WTC11 (cell line): Measurements from ENCODE around the gene LRRC28. TPM values are rescaled to one million over a fixed set of nuclear protein-coding genes. Genes with fewer than 3 reads are reported as not detected.

Experiments used
- ATAC-seq: fragments of 200-7000 bp; cut with Tn5 transposase; 2 replicates; pipeline ENCODE4 v1.10.0; 2021; ENCODE audit warnings: mild to moderate bottlenecking, moderate library complexity
- CTCF ChIA-PET: fragments of 300-600 bp; sonication (Branson Sonifier 250); formaldehyde crosslinking; loops from one replicate; lab custom pipeline; 2021; ENCODE audit warnings: antibody characterized with exemption; lab: Charles Lee
- POLR2A ChIA-PET: fragments of 350-600 bp; sonication (Branson Sonifier 250); formaldehyde crosslinking; loops from one replicate; lab custom pipeline; 2021; ENCODE audit warnings: antibody characterized with exemption; lab: Charles Lee
- DNase-seq: peaks from one replicate; pipeline ENCODE4 v3.0.0; 2021; ENCODE audit warnings: low spot score
- H3K27ac Mint-ChIP-seq: 2 replicates; pipeline ENCODE4 v1.8.0; 2021; ENCODE audit warnings: mixed read lengths
- H3K27me3 Mint-ChIP-seq: 2 replicates; pipeline ENCODE4 v1.8.0; 2021; ENCODE audit warnings: low read depth, mild to moderate bottlenecking, moderate library complexity, mixed read lengths
- H3K36me3 Mint-ChIP-seq: 2 replicates; pipeline ENCODE4 v1.8.0; 2021; ENCODE audit warnings: mixed read lengths
- H3K4me1 Mint-ChIP-seq: 2 replicates; pipeline ENCODE4 v1.8.0; 2022; ENCODE audit warnings: mixed read lengths
- H3K4me3 Mint-ChIP-seq: 2 replicates; pipeline ENCODE4 v1.8.0; 2021; ENCODE audit warnings: mild to moderate bottlenecking, moderate library complexity, mixed read lengths
- H3K9me3 Mint-ChIP-seq: 2 replicates; pipeline ENCODE4 v1.8.0; 2021; ENCODE audit warnings: mixed read lengths
- CREB1 ChIP-seq: sonication (generic); formaldehyde crosslinking; IDR thresholded peaks from 2 replicates; pipeline ENCODE4 v1.8.0; 2023; ENCODE audit warnings: mild to moderate bottlenecking, missing genetic modification reagents
- EMX1 ChIP-seq: fragments of 250-450 bp; sonication (Bioruptor Pico); IDR thresholded peaks from 2 replicates; pipeline ENCODE4 v1.8.0; 2021; ENCODE audit warnings: mild to moderate bottlenecking
- FOXK1 ChIP-seq: sonication (generic); formaldehyde crosslinking; IDR thresholded peaks from 2 replicates; pipeline ENCODE4 v1.8.0; 2022; ENCODE audit warnings: mild to moderate bottlenecking, moderate library complexity, missing genetic modification reagents
- IRF2 ChIP-seq: sonication (generic); formaldehyde crosslinking; IDR thresholded peaks from 2 replicates; pipeline ENCODE4 v1.8.0; 2022; ENCODE audit warnings: low read depth, missing genetic modification reagents, borderline replicate concordance
- KAT7 ChIP-seq: sonication (generic); formaldehyde crosslinking; IDR thresholded peaks from 2 replicates; pipeline ENCODE4 v1.8.1; 2023; ENCODE audit warnings: missing genetic modification reagents, mild to moderate bottlenecking, borderline replicate concordance
- MXD4 ChIP-seq: fragments of 250-450 bp; sonication (Bioruptor Pico); IDR thresholded peaks from 2 replicates; pipeline ENCODE4 v1.8.0; 2021; ENCODE audit warnings: mild to moderate bottlenecking, moderate library complexity, borderline replicate concordance
- MYBL2 ChIP-seq: sonication (generic); formaldehyde crosslinking; IDR thresholded peaks from 2 replicates; pipeline ENCODE4 v1.8.1; 2023; ENCODE audit warnings: mild to moderate bottlenecking, moderate library complexity, missing genetic modification reagents
- NFATC4 ChIP-seq: fragments of 250-450 bp; sonication (Bioruptor Pico); IDR thresholded peaks from 2 replicates; pipeline ENCODE4 v1.9.0; 2021; ENCODE audit warnings: mild to moderate bottlenecking
- NFYB ChIP-seq: sonication (generic); formaldehyde crosslinking; conservative IDR thresholded peaks from 2 replicates; pipeline ENCODE4 v1.8.0; 2022; ENCODE audit warnings: low read depth, missing genetic modification reagents
- NR1H2 ChIP-seq: sonication (generic); formaldehyde crosslinking; IDR thresholded peaks from 2 replicates; pipeline ENCODE4 v1.9.0; 2021; ENCODE audit warnings: mild to moderate bottlenecking, moderate library complexity, missing genetic modification reagents
- OVOL2 ChIP-seq: fragments of 250-450 bp; sonication (Bioruptor Pico); IDR thresholded peaks from 2 replicates; pipeline ENCODE4 v1.9.0; 2021; ENCODE audit warnings: mild to moderate bottlenecking, borderline replicate concordance
- PRRX2 ChIP-seq: fragments of 250-450 bp; sonication (Bioruptor Pico); IDR thresholded peaks from 2 replicates; pipeline ENCODE4 v1.8.0; 2021; ENCODE audit warnings: mild to moderate bottlenecking
- SP1 ChIP-seq: sonication (generic); formaldehyde crosslinking; conservative IDR thresholded peaks from 2 replicates; pipeline ENCODE4 v1.8.1; 2022; ENCODE audit warnings: missing genetic modification reagents
- total RNA-seq: library from RNA; stranded (reverse); gene quantifications from 3 replicates; pipeline ENCODE4 v1.2.3, GENCODE V29; 2021
- TF ChIP-seq, protein P1 (sequence below): fragments of 200-600 bp; IDR thresholded peaks from 2 replicates; pipeline ENCODE4 v1.8.0; 2022; ENCODE audit warnings: antibody characterized with exemption
- TF ChIP-seq, protein P2 (sequence below): sonication (generic); formaldehyde crosslinking; IDR thresholded peaks from 2 replicates; pipeline ENCODE4 v1.8.1; 2023; ENCODE audit warnings: mild to moderate bottlenecking, missing genetic modification reagents, borderline replicate concordance
- TF ChIP-seq, protein P3 (sequence below): sonication (generic); formaldehyde crosslinking; IDR thresholded peaks from 2 replicates; pipeline ENCODE4 v1.8.0; 2022; ENCODE audit warnings: missing genetic modification reagents
- TF ChIP-seq, protein P4 (sequence below): sonication (generic); formaldehyde crosslinking; IDR thresholded peaks from 2 replicates; pipeline ENCODE4 v1.8.1; 2022; ENCODE audit warnings: mild to moderate bottlenecking, missing genetic modification reagents, moderate library complexity, borderline replicate concordance

LRRC28 gene
- total RNA-seq, 1 experiment from 2014 or later: 18.4 TPM

DNA sequence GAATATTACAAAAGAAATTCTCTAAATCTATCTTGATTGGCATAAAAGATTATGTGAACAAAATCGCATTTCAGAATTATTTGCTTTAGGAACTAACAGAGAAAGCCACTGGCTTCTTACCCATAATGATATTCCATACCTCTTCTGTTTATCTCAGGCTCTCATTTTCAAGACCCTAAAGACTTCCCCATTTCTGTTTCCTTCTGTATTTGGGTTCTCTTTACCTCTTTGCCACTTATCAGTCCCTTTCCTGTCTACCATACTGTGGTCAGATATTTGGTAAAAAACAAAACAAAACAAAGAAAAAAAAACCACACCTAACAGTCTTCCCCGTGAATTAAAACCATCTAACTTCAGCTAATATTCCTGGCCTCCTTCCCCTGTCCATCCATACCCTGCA lies 108.5 kb downstream of the LRRC28 start:
- DNase-seq: no peak
- H3K9me3 Mint-ChIP-seq: no peaks in the 10 kb centered on the region
- H3K4me3 Mint-ChIP-seq: no peak overlapping the region
- CTCF ChIA-PET: interaction anchor here (0.6 to 1.8 kb wide), 2 partner anchors 43 to 50 kb away, joined by 3 to 6 read pairs; no protein-coding TSS in a partner anchor
- POLR2A ChIA-PET: no interaction called here
- no peaks in the 10 kb centered on the region for H3K36me3 Mint-ChIP-seq
- H3K4me1 Mint-ChIP-seq: no peaks in the 10 kb centered on the region
- no peaks in the 10 kb centered on the region for H3K27me3 Mint-ChIP-seq
- TF ChIP-seq, protein P1, sequence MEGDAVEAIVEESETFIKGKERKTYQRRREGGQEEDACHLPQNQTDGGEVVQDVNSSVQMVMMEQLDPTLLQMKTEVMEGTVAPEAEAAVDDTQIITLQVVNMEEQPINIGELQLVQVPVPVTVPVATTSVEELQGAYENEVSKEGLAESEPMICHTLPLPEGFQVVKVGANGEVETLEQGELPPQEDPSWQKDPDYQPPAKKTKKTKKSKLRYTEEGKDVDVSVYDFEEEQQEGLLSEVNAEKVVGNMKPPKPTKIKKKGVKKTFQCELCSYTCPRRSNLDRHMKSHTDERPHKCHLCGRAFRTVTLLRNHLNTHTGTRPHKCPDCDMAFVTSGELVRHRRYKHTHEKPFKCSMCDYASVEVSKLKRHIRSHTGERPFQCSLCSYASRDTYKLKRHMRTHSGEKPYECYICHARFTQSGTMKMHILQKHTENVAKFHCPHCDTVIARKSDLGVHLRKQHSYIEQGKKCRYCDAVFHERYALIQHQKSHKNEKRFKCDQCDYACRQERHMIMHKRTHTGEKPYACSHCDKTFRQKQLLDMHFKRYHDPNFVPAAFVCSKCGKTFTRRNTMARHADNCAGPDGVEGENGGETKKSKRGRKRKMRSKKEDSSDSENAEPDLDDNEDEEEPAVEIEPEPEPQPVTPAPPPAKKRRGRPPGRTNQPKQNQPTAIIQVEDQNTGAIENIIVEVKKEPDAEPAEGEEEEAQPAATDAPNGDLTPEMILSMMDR: no peak
- TF ChIP-seq SP1 (CRISPR knock-in tag): no peak
- TF ChIP-seq NFYB (CRISPR knock-in tag): no peak
- TF ChIP-seq NR1H2 (CRISPR knock-in tag): no peak
- TF ChIP-seq FOXK1: no peak
- TF ChIP-seq NFATC4 (CRISPR knock-in tag): no peak
- TF ChIP-seq MXD4 (CRISPR knock-in tag): no peak
- TF ChIP-seq PRRX2 (CRISPR knock-in tag): no peak
- TF ChIP-seq OVOL2 (CRISPR knock-in tag): no peak
- TF ChIP-seq IRF2 (CRISPR knock-in tag): no peak
- TF ChIP-seq KAT7 (CRISPR knock-in tag): no peak
- TF ChIP-seq, protein P2, sequence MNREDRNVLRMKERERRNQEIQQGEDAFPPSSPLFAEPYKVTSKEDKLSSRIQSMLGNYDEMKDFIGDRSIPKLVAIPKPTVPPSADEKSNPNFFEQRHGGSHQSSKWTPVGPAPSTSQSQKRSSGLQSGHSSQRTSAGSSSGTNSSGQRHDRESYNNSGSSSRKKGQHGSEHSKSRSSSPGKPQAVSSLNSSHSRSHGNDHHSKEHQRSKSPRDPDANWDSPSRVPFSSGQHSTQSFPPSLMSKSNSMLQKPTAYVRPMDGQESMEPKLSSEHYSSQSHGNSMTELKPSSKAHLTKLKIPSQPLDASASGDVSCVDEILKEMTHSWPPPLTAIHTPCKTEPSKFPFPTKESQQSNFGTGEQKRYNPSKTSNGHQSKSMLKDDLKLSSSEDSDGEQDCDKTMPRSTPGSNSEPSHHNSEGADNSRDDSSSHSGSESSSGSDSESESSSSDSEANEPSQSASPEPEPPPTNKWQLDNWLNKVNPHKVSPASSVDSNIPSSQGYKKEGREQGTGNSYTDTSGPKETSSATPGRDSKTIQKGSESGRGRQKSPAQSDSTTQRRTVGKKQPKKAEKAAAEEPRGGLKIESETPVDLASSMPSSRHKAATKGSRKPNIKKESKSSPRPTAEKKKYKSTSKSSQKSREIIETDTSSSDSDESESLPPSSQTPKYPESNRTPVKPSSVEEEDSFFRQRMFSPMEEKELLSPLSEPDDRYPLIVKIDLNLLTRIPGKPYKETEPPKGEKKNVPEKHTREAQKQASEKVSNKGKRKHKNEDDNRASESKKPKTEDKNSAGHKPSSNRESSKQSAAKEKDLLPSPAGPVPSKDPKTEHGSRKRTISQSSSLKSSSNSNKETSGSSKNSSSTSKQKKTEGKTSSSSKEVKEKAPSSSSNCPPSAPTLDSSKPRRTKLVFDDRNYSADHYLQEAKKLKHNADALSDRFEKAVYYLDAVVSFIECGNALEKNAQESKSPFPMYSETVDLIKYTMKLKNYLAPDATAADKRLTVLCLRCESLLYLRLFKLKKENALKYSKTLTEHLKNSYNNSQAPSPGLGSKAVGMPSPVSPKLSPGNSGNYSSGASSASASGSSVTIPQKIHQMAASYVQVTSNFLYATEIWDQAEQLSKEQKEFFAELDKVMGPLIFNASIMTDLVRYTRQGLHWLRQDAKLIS (CRISPR knock-in tag): no peak
- TF ChIP-seq EMX1: no peak
- TF ChIP-seq, protein P3, sequence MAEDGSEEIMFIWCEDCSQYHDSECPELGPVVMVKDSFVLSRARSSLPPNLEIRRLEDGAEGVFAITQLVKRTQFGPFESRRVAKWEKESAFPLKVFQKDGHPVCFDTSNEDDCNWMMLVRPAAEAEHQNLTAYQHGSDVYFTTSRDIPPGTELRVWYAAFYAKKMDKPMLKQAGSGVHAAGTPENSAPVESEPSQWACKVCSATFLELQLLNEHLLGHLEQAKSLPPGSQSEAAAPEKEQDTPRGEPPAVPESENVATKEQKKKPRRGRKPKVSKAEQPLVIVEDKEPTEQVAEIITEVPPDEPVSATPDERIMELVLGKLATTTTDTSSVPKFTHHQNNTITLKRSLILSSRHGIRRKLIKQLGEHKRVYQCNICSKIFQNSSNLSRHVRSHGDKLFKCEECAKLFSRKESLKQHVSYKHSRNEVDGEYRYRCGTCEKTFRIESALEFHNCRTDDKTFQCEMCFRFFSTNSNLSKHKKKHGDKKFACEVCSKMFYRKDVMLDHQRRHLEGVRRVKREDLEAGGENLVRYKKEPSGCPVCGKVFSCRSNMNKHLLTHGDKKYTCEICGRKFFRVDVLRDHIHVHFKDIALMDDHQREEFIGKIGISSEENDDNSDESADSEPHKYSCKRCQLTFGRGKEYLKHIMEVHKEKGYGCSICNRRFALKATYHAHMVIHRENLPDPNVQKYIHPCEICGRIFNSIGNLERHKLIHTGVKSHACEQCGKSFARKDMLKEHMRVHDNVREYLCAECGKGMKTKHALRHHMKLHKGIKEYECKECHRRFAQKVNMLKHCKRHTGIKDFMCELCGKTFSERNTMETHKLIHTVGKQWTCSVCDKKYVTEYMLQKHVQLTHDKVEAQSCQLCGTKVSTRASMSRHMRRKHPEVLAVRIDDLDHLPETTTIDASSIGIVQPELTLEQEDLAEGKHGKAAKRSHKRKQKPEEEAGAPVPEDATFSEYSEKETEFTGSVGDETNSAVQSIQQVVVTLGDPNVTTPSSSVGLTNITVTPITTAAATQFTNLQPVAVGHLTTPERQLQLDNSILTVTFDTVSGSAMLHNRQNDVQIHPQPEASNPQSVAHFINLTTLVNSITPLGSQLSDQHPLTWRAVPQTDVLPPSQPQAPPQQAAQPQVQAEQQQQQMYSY (CRISPR knock-in tag): no peak
- TF ChIP-seq, protein P4, sequence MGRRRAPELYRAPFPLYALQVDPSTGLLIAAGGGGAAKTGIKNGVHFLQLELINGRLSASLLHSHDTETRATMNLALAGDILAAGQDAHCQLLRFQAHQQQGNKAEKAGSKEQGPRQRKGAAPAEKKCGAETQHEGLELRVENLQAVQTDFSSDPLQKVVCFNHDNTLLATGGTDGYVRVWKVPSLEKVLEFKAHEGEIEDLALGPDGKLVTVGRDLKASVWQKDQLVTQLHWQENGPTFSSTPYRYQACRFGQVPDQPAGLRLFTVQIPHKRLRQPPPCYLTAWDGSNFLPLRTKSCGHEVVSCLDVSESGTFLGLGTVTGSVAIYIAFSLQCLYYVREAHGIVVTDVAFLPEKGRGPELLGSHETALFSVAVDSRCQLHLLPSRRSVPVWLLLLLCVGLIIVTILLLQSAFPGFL (CRISPR knock-in tag): no peak
- no peak for TF ChIP-seq CREB1 (CRISPR knock-in tag)
- TF ChIP-seq MYBL2 (CRISPR knock-in tag): no peak
- TF ChIP-seq, all 79 proteins: peak for 0
- H3K27ac Mint-ChIP-seq: no peak overlapping the region
- no peak for ATAC-seq
